Psoas muscle (tissue), 8 donors: ENCODE measurements around the gene KDM5A. TPM values are rescaled to one million over a fixed set of nuclear protein-coding genes. Genes with fewer than 3 reads are reported as not detected.
"Not testable (repeated sequence)": the region's sequence is repeated elsewhere in the genome, so short reads cannot be mapped to it uniquely, and the experiment has no call there.

Experiments
- ATAC-seq, 4 donors: fragments of 200-7000 bp; cut with Tn5 transposase; one replicate each; pipeline ENCODE4 v1.9.1; 2020; ENCODE audit warnings: moderate library complexity in 3 of 4, mild to moderate bottlenecking in 2 of 4
- DNase-seq, 2 donors: peaks; one replicate each; pipeline ENCODE4 v3.0.0-alpha.2; 2020
- H3K27ac ChIP-seq: fragments of 200-600 bp; one replicate; pipeline ENCODE4 v1.8.0; 2022
- H3K27me3 ChIP-seq, 3 donors: fragments of 200-600 bp in 1 of 3; one replicate each; pipeline versions ENCODE4 v1.6.1 to v1.8.0; 2013 to 2022; ENCODE audit warnings: low read length in 2 of 3, mild to moderate bottlenecking in 2 of 3, moderate library complexity in 1 of 3; ENCODE audit not compliant: insufficient read depth in 3 of 3
- H3K36me3 ChIP-seq, 2 donors: fragments of 200-600 bp in 1 of 2; one replicate each; pipeline versions ENCODE4 v1.6.1 to v1.8.0; 2013 to 2022; ENCODE audit warnings: low read depth in 1 of 2, mild to moderate bottlenecking in 1 of 2, moderate library complexity in 1 of 2; ENCODE audit not compliant: insufficient read depth in 1 of 2
- H3K4me1 ChIP-seq: fragments of 200-600 bp; one replicate; pipeline ENCODE4 v1.8.0; 2022
- H3K4me3 ChIP-seq: fragments of 200-600 bp; one replicate; pipeline ENCODE4 v1.8.0; 2022; ENCODE audit warnings: mild to moderate bottlenecking
- H3K9me3 ChIP-seq: fragments of 200-600 bp; one replicate; pipeline ENCODE4 v1.8.0; 2022
- CTCF ChIP-seq: fragments of 200-600 bp; IDR thresholded peaks from one replicate; pipeline ENCODE4 v1.8.0; 2022; ENCODE audit warnings: antibody characterized with exemption
- WGBS, 3 donors: extraction: QIAGEN DNeasy Blood & Tissue Kit; methylation state at CpG; one replicate each; pipeline versions ENCODE4 v1.1.6 to v1.1.7; 2013; 5-methylcytosine and 5-hydroxymethylcytosine counted together
- intact Hi-C, 2 donors: fragments of 100-400 bp; cut with DNase I; formaldehyde crosslinking; loops; one replicate each; pipeline versions ENCODE4 v1.11.0 to v1.14.2; 2022
- polyA plus RNA-seq, 3 donors: library from polyadenylated mRNA; stranded (reverse); fragments of 200-250 nt; gene quantifications; one replicate each; pipeline ENCODE4 v1.2.3, GENCODE V29; 2013
- total RNA-seq, 4 donors: library from RNA; stranded (reverse); fragmentation: NEBNext Ultra II Directional in 2 of 4; extraction: Animal tissue kit (Norgen Biotek cat#: 25700) in 2 of 4; gene quantifications; one replicate each; pipeline versions ENCODE4 v1.2.1 to v1.2.4, GENCODE V29; 2021 to 2023
- donor health status: healthy with polysubstance abuse.
- donor health status: DM: no; HTN: no; CAD: no; lungs with moderate emphysema.
- donor health status: Bipolar disorder and iron deficiency.
- donor health status: healthy.
- donor health status: DM: yes; HTN: yes; CAD: no.
- donor health status: DM: no; HTN: no; CAD: no.
- donor health status: DM: no; HTN: no; CAD: no.
- donor health status: DM: yes; HTN: yes; CAD: no.

KDM5A gene
- total and polyA plus RNA-seq, 7 donors, result 4.0 to 49.5 (median 24.8) TPM

DNA sequence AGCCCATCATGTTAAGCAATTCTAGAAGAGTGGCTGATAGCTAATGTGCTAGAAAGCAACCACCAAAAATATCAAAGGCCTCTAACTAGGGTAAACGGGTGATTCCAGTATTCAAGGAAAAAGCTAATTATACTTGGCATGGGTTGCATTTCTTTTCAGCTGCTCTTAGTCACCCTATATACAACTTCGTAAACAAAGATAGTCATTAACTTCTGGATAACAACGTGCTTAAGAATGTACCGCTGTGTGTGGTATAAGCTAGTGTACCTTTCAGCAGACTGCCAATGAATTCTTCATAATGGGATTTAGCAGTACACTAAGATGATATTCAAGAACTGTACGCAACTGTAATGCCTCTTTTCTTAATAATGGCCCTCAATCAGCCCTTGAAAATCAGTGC lies 84.3 kb downstream of the KDM5A start:
- Histone ChIP-seq H3K27me3 (no peaks in the 10 kb centered on the region), H3K27ac (no peak overlapping the region), H3K4me3 (no peak overlapping the region), H3K4me1 (no peaks in the 10 kb centered on the region), H3K36me3 (peaks cover 8 to 67% of the 10 kb centered on the region in 2 donors), H3K9me3 (peaks cover 5% of the 10 kb centered on the region)
- WGBS, 3 donors, result 86 to 90% (median 88%) methylated on average over 5 of the region's 5 CpGs
- TF ChIP-seq CTCF, result no peak
- intact Hi-C loops, result loop anchor here in 1 of 2 donors (10.0 kb wide), 1 partner anchor 50 kb away; no protein-coding TSS in a partner anchor
- no peak for ATAC-seq
- no peak for DNase-seq

DNA sequence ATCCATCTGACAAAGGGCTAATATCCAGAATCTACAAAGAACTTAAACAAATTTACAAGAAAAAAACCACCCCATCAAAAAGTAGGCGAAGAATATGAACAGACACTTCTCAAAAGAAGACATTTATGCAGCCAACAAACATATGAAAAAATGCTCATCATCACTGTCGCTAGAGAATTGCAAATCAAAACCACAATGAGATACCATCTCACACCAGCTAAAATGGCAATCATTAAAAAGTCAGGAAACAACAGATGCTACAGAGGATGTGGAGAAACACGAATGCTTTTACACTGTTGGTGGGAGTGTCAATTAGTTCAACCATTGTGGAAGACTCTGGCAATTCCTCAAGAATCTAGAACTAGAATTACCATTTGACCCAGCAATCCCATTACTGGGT lies 86.4 kb downstream of the KDM5A start:
- H3K27ac ChIP-seq, H3K4me1 ChIP-seq, ATAC-seq, DNase-seq, H3K27me3 ChIP-seq, H3K9me3 ChIP-seq, H3K4me3 ChIP-seq: not testable (repeated sequence)
- intact Hi-C loops, result loop anchor here in 1 of 2 donors (10.0 kb wide), 1 partner anchor 52 kb away; no protein-coding TSS in a partner anchor
- WGBS, 3 donors, result 84 to 91% (median 86%) methylated on average over 3 of the region's 3 CpGs
- H3K36me3 ChIP-seq, result peaks cover 2 to 58% of the 10 kb centered on the region in 2 donors

- 94 to 100% (median 98%) methylated on average over 1 of the region's 1 CpG for WGBS, 3 donors
- H3K27ac ChIP-seq, H3K9me3 ChIP-seq, H3K4me3 ChIP-seq, H3K4me1 ChIP-seq, H3K27me3 ChIP-seq, ATAC-seq, DNase-seq: not testable (repeated sequence)
- intact Hi-C loops, result loop anchor here in 1 of 2 donors (10.0 kb wide), 1 partner anchor 55 kb away; no protein-coding TSS in a partner anchor
- peaks cover 0 to 56% of the 10 kb centered on the region in 2 donors for H3K36me3 ChIP-seq
Measured at GRCh38 chr12:300166-300565, 89.0 kb downstream of the KDM5A start.

GRCh38 chr12:299511-299910 lies 89.6 kb downstream of the KDM5A start:
- H3K9me3 ChIP-seq, H3K27ac ChIP-seq, H3K4me3 ChIP-seq, H3K27me3 ChIP-seq, intact Hi-C loops, H3K4me1 ChIP-seq, DNase-seq, ATAC-seq: not testable (repeated sequence)
- peaks cover 0 to 56% of the 10 kb centered on the region in 2 donors for H3K36me3 ChIP-seq
- 84 to 98% (median 88%) methylated on average over 5 of the region's 5 CpGs for WGBS, 3 donors

- DNase-seq, result peak in 1 of 2 donors; percentile 54
- H3K4me3 ChIP-seq, H3K4me1 ChIP-seq, H3K27ac ChIP-seq, intact Hi-C loops, H3K9me3 ChIP-seq, H3K27me3 ChIP-seq, ATAC-seq: not testable (repeated sequence)
- H3K36me3 ChIP-seq, result peaks cover 0 to 56% of the 10 kb centered on the region in 2 donors
- WGBS, 3 donors, result 93 to 96% (median 94%) methylated on average over 8 of the region's 8 CpGs
Measured at GRCh38 chr12:298059-298458, 91.1 kb downstream of the KDM5A start.

GRCh38 chr12:295132-295531 lies 94.0 kb downstream of the KDM5A start:
- no peaks in the 10 kb centered on the region for H3K9me3 ChIP-seq
- 94 to 97% (median 94%) methylated on average over 1 of the region's 1 CpG for WGBS, 3 donors
- H3K36me3 ChIP-seq, result peaks cover 3 to 84% of the 10 kb centered on the region in 2 donors
- no peak overlapping the region for H3K27ac ChIP-seq
- no peaks in the 10 kb centered on the region for H3K27me3 ChIP-seq
- intact Hi-C loops, result no loop called here
- no peaks in the 10 kb centered on the region for H3K4me1 ChIP-seq
- TF ChIP-seq CTCF, result no peak
- H3K4me3 ChIP-seq, result no peak overlapping the region
- ATAC-seq (no peak), DNase-seq (no peak)

DNA sequence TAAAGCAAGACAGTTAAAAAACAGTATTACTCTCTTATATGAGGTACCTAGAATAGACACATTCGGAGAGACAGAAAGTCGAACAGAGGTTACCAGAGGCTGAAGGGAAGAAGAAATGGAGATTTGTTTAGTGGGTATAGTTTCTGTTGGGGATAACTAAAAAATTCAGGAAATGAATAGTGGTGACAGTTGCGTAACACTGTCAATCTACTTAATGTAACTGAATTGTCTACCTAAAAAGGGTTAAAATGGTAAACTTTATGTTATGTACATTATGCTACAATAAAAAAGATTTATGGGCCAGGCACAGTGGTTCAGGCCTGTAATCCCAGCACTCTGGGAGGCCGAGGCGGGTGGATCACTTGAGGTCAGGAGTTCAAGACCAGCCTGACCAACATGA lies 95.9 kb downstream of the KDM5A start:
- Histone ChIP-seq H3K36me3 (peaks cover 3 to 83% of the 10 kb centered on the region in 2 donors), H3K4me1 (no peaks in the 10 kb centered on the region), H3K27me3 (no peaks in the 10 kb centered on the region), H3K4me3 (no peak overlapping the region), H3K27ac (no peak overlapping the region), H3K9me3 (no peaks in the 10 kb centered on the region)
- DNase-seq (no peak), ATAC-seq (no peak)
- intact Hi-C loops, result no loop called here
- TF ChIP-seq CTCF, result no peak
- 89 to 92% (median 90%) methylated on average over 5 of the region's 5 CpGs for WGBS, 3 donors
